ENCODE data around the gene MORN1. TPM values are rescaled to one million over a fixed set of nuclear protein-coding genes. Genes with fewer than 3 reads are reported as not detected.

Gene MORN1
- total RNA-seq, 1 donor from 2014 or later, result 5.5 TPM

- DNase-seq (ENCODE audit: low read depth) (no peak), FAIRE-seq (no peak)
- Histone ChIP-seq H3K36me3 (ENCODE audit: control insufficient read depth, insufficient read depth, low read length) (peaks cover 46% of the 10 kb centered on the region), H3K27me3 (ENCODE audit: control insufficient read depth, insufficient read depth, low read length) (no peaks in the 10 kb centered on the region), H3K4me3 (ENCODE audit: low read depth, low read length) (no peak overlapping the region)
- TF ChIP-seq CTCF (IDR thresholded peaks at IDR 0.05; ENCODE audit: insufficient read depth, low read length, severe bottlenecking), result no peak
Observed at GRCh38 chr1:2432441-2432844, 41.1 kb upstream of the MORN1 start.

GRCh38 chr1:2431518-2431917, 40.2 kb upstream of the MORN1 start:
- Histone ChIP-seq H3K27me3 (ENCODE audit: control insufficient read depth, insufficient read depth, low read length) (no peaks in the 10 kb centered on the region), H3K4me3 (ENCODE audit: low read depth, low read length) (peak overlapping the region; percentile 37), H3K36me3 (ENCODE audit: control insufficient read depth, insufficient read depth, low read length) (peaks cover 42% of the 10 kb centered on the region)
- no peak for TF ChIP-seq CTCF (IDR thresholded peaks at IDR 0.05; ENCODE audit: insufficient read depth, low read length, severe bottlenecking)
- no peak for DNase-seq (ENCODE audit: low read depth)
- peak; percentile 43 for FAIRE-seq

DNA sequence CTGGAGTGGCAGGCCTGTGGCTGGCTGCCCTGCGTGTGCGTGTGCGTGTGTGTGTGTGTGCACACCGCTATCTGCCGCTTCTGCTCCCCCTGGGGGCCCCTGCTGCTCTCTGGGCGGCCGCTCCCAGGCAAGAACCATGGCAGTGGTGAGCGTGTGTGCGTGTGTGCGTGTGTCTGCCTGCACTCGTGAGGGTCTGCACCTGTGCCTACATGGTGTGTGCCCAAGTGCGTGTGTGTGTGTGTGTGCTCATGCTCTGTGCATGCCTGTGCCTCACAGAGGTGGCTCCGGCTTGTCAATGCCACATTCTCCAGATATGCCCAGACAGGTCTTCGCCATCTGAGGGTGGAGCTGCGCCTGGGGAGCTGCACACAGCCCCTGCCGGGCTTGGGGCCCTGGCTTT, 39.7 kb upstream of the MORN1 start:
- FAIRE-seq (no peak), DNase-seq (ENCODE audit: low read depth) (peak; percentile 81)
- Histone ChIP-seq H3K27me3 (ENCODE audit: control insufficient read depth, insufficient read depth, low read length) (no peaks in the 10 kb centered on the region), H3K36me3 (ENCODE audit: control insufficient read depth, insufficient read depth, low read length) (peaks cover 42% of the 10 kb centered on the region), H3K4me3 (ENCODE audit: low read depth, low read length) (peak overlapping the region; percentile 37)
- TF ChIP-seq CTCF (IDR thresholded peaks at IDR 0.05; ENCODE audit: insufficient read depth, low read length, severe bottlenecking), result no peak

DNA sequence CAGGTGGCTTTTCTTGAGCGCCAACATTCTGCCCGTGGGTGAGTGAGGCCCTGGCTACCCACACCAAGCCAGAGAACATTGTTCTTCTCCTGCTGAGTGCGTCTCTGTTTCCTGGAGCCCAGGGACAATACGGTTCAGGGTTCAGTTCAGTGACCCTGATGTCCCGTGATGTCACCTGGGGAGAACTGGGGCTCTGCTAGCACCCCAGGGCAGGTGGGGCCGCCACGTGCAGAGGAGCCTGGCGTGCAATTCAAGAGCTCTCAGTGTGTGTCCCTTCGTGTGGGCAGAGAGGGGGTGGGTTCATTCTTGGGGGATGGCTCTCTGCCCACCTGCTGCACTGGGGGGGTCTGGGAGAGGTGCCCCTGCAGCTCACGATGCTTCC, 39.2 kb upstream of the MORN1 start:
- H3K27me3 ChIP-seq (ENCODE audit: control insufficient read depth, insufficient read depth, low read length), result no peaks in the 10 kb centered on the region
- FAIRE-seq (no peak), DNase-seq (ENCODE audit: low read depth) (no peak)
- TF ChIP-seq CTCF (IDR thresholded peaks at IDR 0.05; ENCODE audit: insufficient read depth, low read length, severe bottlenecking), result no peak
- peak overlapping the region; percentile 37 for H3K4me3 ChIP-seq (ENCODE audit: low read depth, low read length)
- peaks cover 42% of the 10 kb centered on the region for H3K36me3 ChIP-seq (ENCODE audit: control insufficient read depth, insufficient read depth, low read length)

DNA sequence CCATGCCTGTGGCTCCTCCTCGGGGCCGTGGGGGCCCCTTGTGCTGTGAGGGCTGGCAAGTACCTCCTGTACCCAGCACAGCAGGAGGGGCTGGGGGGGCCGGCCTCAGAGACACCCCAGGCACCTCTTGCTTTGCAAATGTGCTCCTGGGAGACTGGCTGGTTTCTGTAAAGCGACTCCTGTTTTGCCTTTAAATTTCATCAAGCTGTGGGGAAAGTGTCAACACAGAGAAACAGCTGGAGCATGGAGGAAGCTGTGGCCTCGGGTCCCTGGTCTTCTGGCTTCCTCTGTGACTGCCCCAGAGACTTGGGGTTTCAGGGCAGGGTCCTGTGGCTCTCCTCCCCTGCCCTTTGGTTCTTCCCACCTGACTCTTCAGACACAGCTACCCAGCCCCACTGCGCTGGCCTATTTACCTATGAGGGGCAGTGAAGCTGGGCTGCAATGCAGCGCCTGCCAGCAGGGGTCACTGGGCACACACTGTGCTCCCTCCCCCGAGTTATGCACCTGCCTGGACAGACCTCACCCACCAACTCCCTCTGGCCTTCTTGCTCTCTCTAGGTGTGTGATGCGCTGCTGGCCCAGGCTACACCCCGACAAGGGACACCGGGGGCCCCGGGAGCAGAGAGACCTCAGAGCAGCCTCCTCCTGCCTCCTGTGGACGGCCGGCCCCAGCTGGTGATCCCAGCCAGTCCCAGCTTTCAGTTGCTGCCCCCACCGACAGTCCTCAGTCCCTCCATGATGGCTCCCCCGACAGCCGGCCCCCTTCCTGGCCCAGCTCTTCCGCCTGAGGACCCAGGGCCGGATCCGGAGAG, 38.6 kb upstream of the MORN1 start:
- Histone ChIP-seq H3K4me3 (ENCODE audit: low read depth, low read length) (peak overlapping the region; percentile 91), H3K36me3 (ENCODE audit: control insufficient read depth, insufficient read depth, low read length) (peaks cover 41% of the 10 kb centered on the region), H3K27me3 (ENCODE audit: control insufficient read depth, insufficient read depth, low read length) (no peaks in the 10 kb centered on the region)
- FAIRE-seq, result no peak
- TF ChIP-seq CTCF (IDR thresholded peaks at IDR 0.05; ENCODE audit: insufficient read depth, low read length, severe bottlenecking), result peak; percentile 90
- peak; percentile 48 for DNase-seq (ENCODE audit: low read depth)

GRCh38 chr1:2428490-2428889, 37.1 kb upstream of the MORN1 start:
- peak; percentile 85 for DNase-seq (ENCODE audit: low read depth)
- no peak for TF ChIP-seq CTCF (IDR thresholded peaks at IDR 0.05; ENCODE audit: insufficient read depth, low read length, severe bottlenecking)
- no peaks in the 10 kb centered on the region for H3K27me3 ChIP-seq (ENCODE audit: control insufficient read depth, insufficient read depth, low read length)

More at GRCh38 chr1:2428490-2428889, 37.1 kb upstream of the MORN1 start:
- peak; percentile 86 for FAIRE-seq
- H3K36me3 ChIP-seq (ENCODE audit: control insufficient read depth, insufficient read depth, low read length), result peaks cover 29% of the 10 kb centered on the region
- peak overlapping the region; percentile 91 for H3K4me3 ChIP-seq (ENCODE audit: low read depth, low read length)

Measured in bronchial epithelial cell (primary cell).